ENCODE results near the gene ANKRD11.

GRCh38 chr16:89402962-89403361 is 87.4 kb downstream of the ANKRD11 start:
- TF ChIP-seq POLR2AphosphoS5 (IDR thresholded peaks at IDR 0.05; ENCODE audit: low read depth, low read length), result no peak
- no peak for TF ChIP-seq TAF1 (IDR thresholded peaks at IDR 0.05; ENCODE audit: borderline replicate concordance, insufficient read depth, low read length)
